ENCODE data around the gene IFT81.

DNA sequence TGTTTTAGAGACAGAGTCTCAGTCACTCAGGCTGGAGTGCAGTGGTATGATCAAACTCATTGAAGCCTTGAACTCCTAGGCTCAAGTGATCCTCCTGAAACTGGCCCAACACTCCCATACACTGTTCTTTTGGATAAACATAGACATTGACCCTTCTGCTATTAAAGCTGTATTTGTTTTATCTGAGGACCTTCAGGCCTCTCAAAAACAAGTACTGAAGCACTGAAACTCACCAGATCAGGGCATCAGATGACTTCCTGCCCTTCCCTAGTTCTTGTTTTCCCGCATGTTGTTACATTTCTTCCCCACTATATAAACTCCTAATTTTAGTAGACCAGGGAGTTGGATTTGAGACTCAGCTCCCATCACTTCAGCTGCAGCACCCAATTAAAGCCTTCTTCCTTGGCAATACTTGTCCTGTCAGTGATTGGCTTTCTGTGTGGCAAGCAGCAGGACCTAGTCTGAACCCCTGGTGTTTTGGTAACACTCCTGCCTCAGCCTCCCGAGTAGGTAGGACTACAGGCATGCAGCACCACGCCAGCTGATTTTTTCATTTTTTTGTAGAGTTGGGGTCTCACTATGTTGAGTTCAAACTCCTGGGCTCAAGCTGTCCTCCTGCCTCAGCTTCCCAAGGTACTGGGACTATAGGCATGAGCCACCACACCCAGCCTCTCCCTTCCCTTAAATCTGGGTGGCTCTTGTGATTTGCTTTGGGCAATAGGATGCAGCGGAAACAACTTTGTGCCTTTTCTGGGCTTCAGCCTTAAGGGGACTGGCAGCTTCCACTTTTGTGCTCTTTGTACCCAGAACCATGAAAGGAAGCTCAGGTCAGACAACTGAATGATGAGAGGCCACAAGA is 12.5 kb upstream of the IFT81 start:
- TF ChIP-seq, protein P1, sequence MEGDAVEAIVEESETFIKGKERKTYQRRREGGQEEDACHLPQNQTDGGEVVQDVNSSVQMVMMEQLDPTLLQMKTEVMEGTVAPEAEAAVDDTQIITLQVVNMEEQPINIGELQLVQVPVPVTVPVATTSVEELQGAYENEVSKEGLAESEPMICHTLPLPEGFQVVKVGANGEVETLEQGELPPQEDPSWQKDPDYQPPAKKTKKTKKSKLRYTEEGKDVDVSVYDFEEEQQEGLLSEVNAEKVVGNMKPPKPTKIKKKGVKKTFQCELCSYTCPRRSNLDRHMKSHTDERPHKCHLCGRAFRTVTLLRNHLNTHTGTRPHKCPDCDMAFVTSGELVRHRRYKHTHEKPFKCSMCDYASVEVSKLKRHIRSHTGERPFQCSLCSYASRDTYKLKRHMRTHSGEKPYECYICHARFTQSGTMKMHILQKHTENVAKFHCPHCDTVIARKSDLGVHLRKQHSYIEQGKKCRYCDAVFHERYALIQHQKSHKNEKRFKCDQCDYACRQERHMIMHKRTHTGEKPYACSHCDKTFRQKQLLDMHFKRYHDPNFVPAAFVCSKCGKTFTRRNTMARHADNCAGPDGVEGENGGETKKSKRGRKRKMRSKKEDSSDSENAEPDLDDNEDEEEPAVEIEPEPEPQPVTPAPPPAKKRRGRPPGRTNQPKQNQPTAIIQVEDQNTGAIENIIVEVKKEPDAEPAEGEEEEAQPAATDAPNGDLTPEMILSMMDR (IDR thresholded peaks at IDR 0.05): no peak
- TF ChIP-seq POLR2A (IDR thresholded peaks at IDR 0.05) (no peak), POLR2AphosphoS5 (IDR thresholded peaks at IDR 0.05) (no peak)
